K562 (cell line): ENCODE data around the gene KLHL30. TPM values are rescaled to one million over a fixed set of nuclear protein-coding genes. Genes with fewer than 3 reads are reported as not detected.

ENCODE experiments used
- BDP1 ChIP-seq: IDR thresholded peaks from 3 replicates; pipeline ENCODE4 v1.6.1; 2011; ENCODE audit not compliant: insufficient read length, insufficient read depth
- CLOCK ChIP-seq: fragments of 250-450 bp; sonication (Bioruptor Pico); IDR thresholded peaks from 2 replicates; pipeline ENCODE4 v1.4.0; 2020; ENCODE audit warnings: mild to moderate bottlenecking, moderate library complexity, borderline replicate concordance
- DEAF1 ChIP-seq: fragments of 450-650 bp; formaldehyde crosslinking; IDR thresholded peaks from 2 replicates; pipeline ENCODE4 v1.4.0; 2020; ENCODE audit warnings: mild to moderate bottlenecking, moderate library complexity
- E2F3 ChIP-seq: fragments of 250-450 bp; sonication (Bioruptor Pico); IDR thresholded peaks from 2 replicates; pipeline ENCODE4 v1.4.0; 2020; ENCODE audit warnings: mild to moderate bottlenecking
- ETV5 ChIP-seq: sonication (generic); formaldehyde crosslinking; IDR thresholded peaks from 2 replicates; pipeline ENCODE4 v1.4.0; 2020; ENCODE audit warnings: low read depth, mild to moderate bottlenecking, missing genetic modification reagents
- HMG20A ChIP-seq: fragments of 450-650 bp; formaldehyde crosslinking; conservative IDR thresholded peaks from 2 replicates; pipeline ENCODE4 v1.4.0; 2020; ENCODE audit warnings: mild to moderate bottlenecking, mixed read lengths
- KAT2B ChIP-seq: IDR thresholded peaks from one replicate; pipeline ENCODE4 v1.6.1; 2012; ENCODE audit warnings: low read depth, mild to moderate bottlenecking, control low read depth, inconsistent platforms, low read length, moderate library complexity
- MBD1 ChIP-seq: fragments of 250-450 bp; sonication (Bioruptor Pico); IDR thresholded peaks from 2 replicates; pipeline ENCODE4 v1.8.0; 2022; ENCODE audit warnings: inconsistent platforms
- MBD2 ChIP-seq: sonication (generic); IDR thresholded peaks from 2 replicates; pipeline ENCODE4 v1.6.1; 2016; ENCODE audit warnings: low read depth, borderline replicate concordance
- MECOM ChIP-seq: fragments of 250-450 bp; sonication (Bioruptor Pico); IDR thresholded peaks from 2 replicates; pipeline ENCODE4 v1.8.0; 2022; ENCODE audit warnings: inconsistent platforms
- NONO ChIP-seq, 2 experiments: fragments of 200-400 bp in 1 of 2; fragments of 450-650 bp in 1 of 2; formaldehyde crosslinking in 1 of 2; IDR thresholded peaks; 2 replicates each; pipeline ENCODE4 v1.6.1; 2017; ENCODE audit warnings: low read depth in 2 of 2, mild to moderate bottlenecking in 2 of 2, moderate library complexity in 2 of 2, low read length in 1 of 2
- NR2C1 ChIP-seq, 2 experiments: fragments of 450-650 bp; IDR thresholded peaks; 2 replicates each; pipeline ENCODE4 v1.6.1; 2017; ENCODE audit warnings: mild to moderate bottlenecking in 2 of 2, antibody characterized with exemption in 1 of 2, inconsistent platforms in 1 of 2, missing compliant biosample characterization in 1 of 2, missing genetic modification characterization in 1 of 2
- SNIP1 ChIP-seq: fragments of 450-650 bp; IDR thresholded peaks from 2 replicates; pipeline ENCODE4 v1.7.1; 2017; ENCODE audit warnings: low read depth, mild to moderate bottlenecking
- TCFL5 ChIP-seq: fragments of 250-450 bp; sonication (Bioruptor Pico); conservative IDR thresholded peaks from 2 replicates; pipeline ENCODE4 v1.6.1; 2021; ENCODE audit warnings: mild to moderate bottlenecking, moderate library complexity, matching md5 sums
- TEAD4 ChIP-seq, 2 experiments: sonication (generic) in 1 of 2; formaldehyde crosslinking in 1 of 2; IDR thresholded peaks; 2 replicates each; pipeline versions ENCODE4 v1.6.1 to v1.8.0; 2012 to 2022; ENCODE audit warnings: borderline replicate concordance in 1 of 2, inconsistent platforms in 1 of 2, low read length in 1 of 2, mild to moderate bottlenecking in 1 of 2, missing genetic modification reagents in 1 of 2
- WHSC1 ChIP-seq: IDR thresholded peaks from one replicate; pipeline ENCODE4 v1.6.1; 2012; ENCODE audit warnings: low read length, control low read depth, inconsistent platforms
- ZBTB49 ChIP-seq: sonication (generic); formaldehyde crosslinking; IDR thresholded peaks from 2 replicates; pipeline ENCODE4 v1.8.0; 2022; ENCODE audit warnings: missing genetic modification reagents, mild to moderate bottlenecking, borderline replicate concordance
- ZEB2 ChIP-seq: fragments of 450-650 bp; IDR thresholded peaks from 2 replicates; pipeline ENCODE4 v1.6.1; 2016
- ZNF274 ChIP-seq: IDR thresholded peaks from 2 replicates; pipeline ENCODE4 v1.6.1; 2011; ENCODE audit warnings: low read depth, mild to moderate bottlenecking, low read length, moderate library complexity, borderline replicate concordance
- ZNF75A ChIP-seq: fragments of 450-650 bp; formaldehyde crosslinking; IDR thresholded peaks from 2 replicates; pipeline ENCODE4 v1.4.0; 2020; ENCODE audit warnings: mild to moderate bottlenecking
- polyA plus RNA-seq, 8 experiments: library from polyadenylated mRNA; depleted of rRNA in 4 of 8; stranded (reverse) in 5 of 8; unstranded in 3 of 8; fragments of >200 nt; fragmentation: Nextera tagmentation in 2 of 8; fragmentation: Illumina TruSeq in 1 of 8; extraction: Ambion mirVana in 2 of 8; extraction: Trizol in 1 of 8; gene quantifications; 2 replicates each; pipeline versions ENCODE4 v1.2.1 to v1.2.3, GENCODE V29; 2011 to 2014; ENCODE audit warnings: inconsistent platforms in 1 of 8, missing spikeins in 1 of 8
- total RNA-seq, 7 experiments: library from RNA; depleted of rRNA in 6 of 7; stranded (reverse); fragments of >200 nt in 6 of 7; fragmentation: Illumina TruSeq in 2 of 7; extraction: Trizol in 2 of 7; gene quantifications; 2 replicates each; pipeline versions ENCODE4 v1.2.1 to v1.2.3, GENCODE V29; 2011 to 2021; ENCODE audit warnings: low replicate concordance in 1 of 7

Gene KLHL30
- total and polyA plus RNA-seq, 9 of the 15 experiments (the other 6 are each of a cell fraction or from before 2014, with no cell fraction given): 0.04 TPM; not detected in 8

- TF ChIP-seq CLOCK (no peak), NR2C1 (IDR thresholded peaks at IDR 0.05) (no peak), NR2C1 (tag; IDR thresholded peaks at IDR 0.05) (no peak), E2F3 (no peak), MBD2 (no peak), KAT2B (no peak), DEAF1 (no peak), HMG20A (no peak), MECOM (CRISPR knock-in tag) (0 out of 2 replicates have a peak, but pooled peaks have one; percentile 10), ETV5 (CRISPR knock-in tag) (no peak), ZNF75A (CRISPR knock-in tag) (no peak), WHSC1 (no peak), MBD1 (CRISPR knock-in tag) (no peak), ZNF274 (no peak), ZBTB49 (CRISPR knock-in tag) (no peak), TEAD4 (IDR thresholded peaks at IDR 0.05; ENCODE audit: low read length) (no peak), TEAD4 (CRISPR knock-in tag; IDR thresholded peaks at IDR 0.05; ENCODE audit: borderline replicate concordance) (no peak), SNIP1 (no peak), NONO (IDR thresholded peaks at IDR 0.05; ENCODE audit: low read depth in 2 of 2, low read length in 1 of 2) (no peak), ZEB2 (0 out of 2 replicates have a peak, but pooled peaks have one; percentile 24), BDP1 (no peak), TCFL5 (no peak)
Measured at GRCh38 chr2:238174701-238175100, 36.2 kb downstream of the KLHL30 start (continued).
